ENCODE data around the gene VTI1A.

VTI1A gene

GRCh38 chr10:112507046-112507445 is 60.0 kb downstream of the VTI1A start:
- H3K4me3 ChIP-seq (ENCODE audit: low read depth, low read length) = no peak overlapping the region
- ChIA-PET POLR2A (no interaction called here), CTCF (interaction anchor here (1.0 to 1.6 kb wide), 2 partner anchors 35 to 878 kb away, joined by 3 to 7 read pairs; no protein-coding TSS in a partner anchor)
- DNase-seq (ENCODE audit: low read depth, low spot score) = no peak
- TF ChIP-seq, protein P1, sequence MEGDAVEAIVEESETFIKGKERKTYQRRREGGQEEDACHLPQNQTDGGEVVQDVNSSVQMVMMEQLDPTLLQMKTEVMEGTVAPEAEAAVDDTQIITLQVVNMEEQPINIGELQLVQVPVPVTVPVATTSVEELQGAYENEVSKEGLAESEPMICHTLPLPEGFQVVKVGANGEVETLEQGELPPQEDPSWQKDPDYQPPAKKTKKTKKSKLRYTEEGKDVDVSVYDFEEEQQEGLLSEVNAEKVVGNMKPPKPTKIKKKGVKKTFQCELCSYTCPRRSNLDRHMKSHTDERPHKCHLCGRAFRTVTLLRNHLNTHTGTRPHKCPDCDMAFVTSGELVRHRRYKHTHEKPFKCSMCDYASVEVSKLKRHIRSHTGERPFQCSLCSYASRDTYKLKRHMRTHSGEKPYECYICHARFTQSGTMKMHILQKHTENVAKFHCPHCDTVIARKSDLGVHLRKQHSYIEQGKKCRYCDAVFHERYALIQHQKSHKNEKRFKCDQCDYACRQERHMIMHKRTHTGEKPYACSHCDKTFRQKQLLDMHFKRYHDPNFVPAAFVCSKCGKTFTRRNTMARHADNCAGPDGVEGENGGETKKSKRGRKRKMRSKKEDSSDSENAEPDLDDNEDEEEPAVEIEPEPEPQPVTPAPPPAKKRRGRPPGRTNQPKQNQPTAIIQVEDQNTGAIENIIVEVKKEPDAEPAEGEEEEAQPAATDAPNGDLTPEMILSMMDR (IDR thresholded peaks at IDR 0.05; ENCODE audit: insufficient read depth, low read length, missing control alignments) = no peak

GRCh38 chr10:112507988-112508387 is 61.0 kb downstream of the VTI1A start:
- POLR2A ChIA-PET = no interaction called here
- CTCF ChIA-PET = interaction anchor here (1.0 to 1.6 kb wide), 2 partner anchors 36 to 877 kb away, joined by 3 to 7 read pairs; no protein-coding TSS in a partner anchor
- TF ChIP-seq, protein P1 (IDR thresholded peaks at IDR 0.05; ENCODE audit: insufficient read depth, low read length, missing control alignments) = no peak
- DNase-seq (ENCODE audit: low read depth, low spot score) = no peak
- H3K4me3 ChIP-seq (ENCODE audit: low read depth, low read length) = no peak overlapping the region

GRCh38 chr10:112509558-112510291 is 62.7 kb downstream of the VTI1A start:
- no peak overlapping the region for H3K4me3 ChIP-seq (ENCODE audit: low read depth, low read length)
- TF ChIP-seq, protein P1 (IDR thresholded peaks at IDR 0.05; ENCODE audit: insufficient read depth, low read length, missing control alignments) = no peak
- no peak for DNase-seq (ENCODE audit: low read depth, low spot score)
- ChIA-PET CTCF (interaction anchor here (1.1 to 1.2 kb wide), 2 partner anchors 15 to 37 kb away, joined by 3 to 5 read pairs; no protein-coding TSS in a partner anchor), POLR2A (no interaction called here)

DNA sequence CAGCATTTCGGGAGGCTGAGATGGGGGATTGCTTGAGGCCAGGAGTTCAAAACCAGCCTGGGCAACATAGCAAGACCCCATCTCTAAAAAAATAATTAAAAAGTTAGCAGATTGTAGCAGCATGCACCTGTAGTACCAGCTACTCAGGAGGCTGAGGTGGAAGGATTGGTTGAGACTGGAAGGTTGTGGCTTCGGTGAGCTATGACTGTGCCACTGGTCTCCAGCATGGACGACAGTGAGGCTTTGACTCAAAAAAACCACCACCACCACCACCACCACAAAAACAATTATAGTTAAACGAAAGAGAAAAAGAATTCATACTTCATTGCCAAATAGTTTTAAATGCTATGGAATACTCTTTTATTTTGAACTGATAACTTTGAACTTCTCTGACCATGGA is 63.4 kb downstream of the VTI1A start:
- ChIA-PET POLR2A (no interaction called here), CTCF (no interaction called here)
- DNase-seq (ENCODE audit: low read depth, low spot score) = no peak
- no peak overlapping the region for H3K4me3 ChIP-seq (ENCODE audit: low read depth, low read length)
- TF ChIP-seq, protein P1 (IDR thresholded peaks at IDR 0.05; ENCODE audit: insufficient read depth, low read length, missing control alignments) = no peak

DNA sequence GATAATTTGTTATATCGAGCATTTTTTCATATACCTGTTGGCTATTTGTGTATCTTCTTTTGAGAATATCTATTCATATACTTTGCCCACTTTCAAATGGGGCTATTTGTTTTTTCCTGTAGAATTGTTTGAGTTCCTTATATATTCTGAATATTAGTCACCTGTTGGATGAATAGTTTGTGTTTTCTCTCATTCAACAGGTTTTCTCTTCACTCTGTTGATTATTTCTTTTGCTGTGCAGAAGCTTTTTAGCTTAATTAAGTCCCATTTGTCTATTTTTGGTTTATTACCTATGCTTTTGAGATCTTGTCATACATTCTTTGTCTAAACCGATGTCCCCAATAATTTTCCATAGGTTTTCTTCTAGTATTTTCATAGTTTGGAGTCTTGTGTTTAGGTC is 65.3 kb downstream of the VTI1A start:
- POLR2A ChIA-PET = no interaction called here
- CTCF ChIA-PET = interaction anchor here (1.9 kb wide), 1 partner anchor 40 kb away, joined by 4 read pairs; no protein-coding TSS in a partner anchor
- DNase-seq (ENCODE audit: low read depth, low spot score) = no peak
- no peak overlapping the region for H3K4me3 ChIP-seq (ENCODE audit: low read depth, low read length)
- TF ChIP-seq, protein P1 (IDR thresholded peaks at IDR 0.05; ENCODE audit: insufficient read depth, low read length, missing control alignments) = no peak

- ChIA-PET POLR2A (no interaction called here), CTCF (no interaction called here)
- TF ChIP-seq, protein P1 (IDR thresholded peaks at IDR 0.05; ENCODE audit: insufficient read depth, low read length, missing control alignments) = no peak
- H3K4me3 ChIP-seq (ENCODE audit: low read depth, low read length) = no peak overlapping the region
- DNase-seq (ENCODE audit: low read depth, low spot score) = no peak
These were observed 68.1 kb downstream of the VTI1A start for GRCh38 chr10:112515126-112515525.
